SK-N-MC (cell line): Measurements from ENCODE around the gene EPB41L3.

Experiments used
- EZH2 ChIP-seq: fragments of 200-600 bp; sonication (generic); IDR thresholded peaks from one replicate; pipeline ENCODE4 v1.6.1; 2017; ENCODE audit warnings: antibody characterized with exemption
- POLR2AphosphoS5 ChIP-seq: IDR thresholded peaks from 2 replicates; pipeline ENCODE4 v1.6.1; 2012; ENCODE audit warnings: mild to moderate bottlenecking, low read depth, low read length, borderline replicate concordance

DNA sequence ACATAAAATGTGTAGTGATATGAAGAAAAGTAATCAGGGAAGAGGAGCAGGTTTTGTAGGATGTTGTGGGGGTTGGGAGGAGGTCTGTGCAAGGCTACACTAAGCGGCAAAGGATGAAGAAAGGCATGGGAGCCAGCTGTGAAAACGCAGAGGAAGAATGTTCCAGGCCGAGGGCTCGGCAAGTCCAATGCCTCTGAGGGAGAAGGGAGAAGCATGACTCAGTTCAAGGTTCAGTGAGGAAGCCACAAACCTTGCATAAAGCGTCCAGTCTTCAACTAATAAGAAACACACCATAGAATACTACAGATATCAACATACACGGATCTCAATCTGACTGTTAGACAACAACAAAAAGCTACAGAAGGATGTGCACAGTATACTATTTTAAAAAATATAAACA lies 16.2 kb downstream of the EPB41L3 start:
- no peak for TF ChIP-seq POLR2AphosphoS5
- TF ChIP-seq EZH2, result no peak
